ENCODE results near the gene LPGAT1.
"Not testable (repeated sequence)": the region's sequence is repeated elsewhere in the genome, so short reads cannot be mapped to it uniquely, and the experiment has no call there.

DNA sequence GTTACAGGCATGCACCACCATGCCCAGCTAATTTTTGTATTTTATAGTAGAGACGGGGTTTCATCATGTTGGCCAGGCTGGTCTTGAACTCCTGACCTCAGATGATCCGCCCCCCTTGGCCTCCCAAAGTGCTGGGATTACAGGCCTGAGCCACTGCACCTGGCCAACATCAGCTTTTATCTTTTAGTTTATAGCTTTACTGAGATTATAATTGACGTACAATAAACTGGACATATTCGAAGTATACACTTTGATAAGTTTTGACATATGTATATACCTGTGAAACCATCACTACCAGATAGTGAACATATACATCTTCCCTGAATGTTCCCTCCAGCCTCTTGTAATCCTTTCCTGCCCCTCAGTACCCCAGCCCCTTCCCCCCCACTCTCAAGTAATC is 114.0 kb downstream of the LPGAT1 start:
- not testable (repeated sequence) for TF ChIP-seq CTCF, POLR2A (IDR thresholded peaks at IDR 0.05)
